Measurements from ENCODE around the gene ANTXR2.

GRCh38 chr4:79883290-79883689 lies 189.7 kb downstream of the ANTXR2 start:
- TF ChIP-seq, protein P1, sequence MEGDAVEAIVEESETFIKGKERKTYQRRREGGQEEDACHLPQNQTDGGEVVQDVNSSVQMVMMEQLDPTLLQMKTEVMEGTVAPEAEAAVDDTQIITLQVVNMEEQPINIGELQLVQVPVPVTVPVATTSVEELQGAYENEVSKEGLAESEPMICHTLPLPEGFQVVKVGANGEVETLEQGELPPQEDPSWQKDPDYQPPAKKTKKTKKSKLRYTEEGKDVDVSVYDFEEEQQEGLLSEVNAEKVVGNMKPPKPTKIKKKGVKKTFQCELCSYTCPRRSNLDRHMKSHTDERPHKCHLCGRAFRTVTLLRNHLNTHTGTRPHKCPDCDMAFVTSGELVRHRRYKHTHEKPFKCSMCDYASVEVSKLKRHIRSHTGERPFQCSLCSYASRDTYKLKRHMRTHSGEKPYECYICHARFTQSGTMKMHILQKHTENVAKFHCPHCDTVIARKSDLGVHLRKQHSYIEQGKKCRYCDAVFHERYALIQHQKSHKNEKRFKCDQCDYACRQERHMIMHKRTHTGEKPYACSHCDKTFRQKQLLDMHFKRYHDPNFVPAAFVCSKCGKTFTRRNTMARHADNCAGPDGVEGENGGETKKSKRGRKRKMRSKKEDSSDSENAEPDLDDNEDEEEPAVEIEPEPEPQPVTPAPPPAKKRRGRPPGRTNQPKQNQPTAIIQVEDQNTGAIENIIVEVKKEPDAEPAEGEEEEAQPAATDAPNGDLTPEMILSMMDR (IDR thresholded peaks at IDR 0.05) = no peak
- no peak for TF ChIP-seq POLR2AphosphoS5 (IDR thresholded peaks at IDR 0.05; ENCODE audit: insufficient read depth in 1 of 2, low read depth in 1 of 2)

Measured in vagina (tissue), 2 donors.